Esophagus squamous epithelium (tissue), 5 donors: ENCODE measurements around the gene CCDC80. TPM values are rescaled to one million over a fixed set of nuclear protein-coding genes. Genes with fewer than 3 reads are reported as not detected.

Source experiments
- DNase-seq: peaks from one replicate; lab custom pipeline; 2025; lab: John Stamatoyannopoulos, UW
- H3K27ac ChIP-seq, 4 donors: fragments of 200-600 bp; sonication (generic); one replicate each; pipeline ENCODE4 v1.5.1; 2016 to 2019; ENCODE audit warnings: mild to moderate bottlenecking in 1 of 4
- H3K27me3 ChIP-seq, 4 donors: fragments of 200-600 bp; sonication (generic); 1 replicate in 3 of 4; 2 replicates in 1 of 4; pipeline versions ENCODE4 v1.5.1 to v1.6.0; 2017 to 2021; ENCODE audit warnings: antibody characterized with exemption in 1 of 4
- H3K36me3 ChIP-seq, 3 donors: fragments of 200-600 bp; sonication (generic); one replicate each; pipeline ENCODE4 v1.5.1; 2016 to 2019
- H3K4me1 ChIP-seq, 3 donors: fragments of 200-600 bp; sonication (generic); one replicate each; pipeline ENCODE4 v1.5.1; 2017 to 2019
- H3K4me3 ChIP-seq, 4 donors: fragments of 200-600 bp; sonication (generic); 1 replicate in 3 of 4; 2 replicates in 1 of 4; pipeline ENCODE4 v1.5.1; 2016 to 2019; ENCODE audit warnings: mild to moderate bottlenecking in 2 of 4, moderate library complexity in 1 of 4
- H3K9me3 ChIP-seq, 3 donors: fragments of 200-600 bp; sonication (generic); one replicate each; pipeline ENCODE4 v1.5.1; 2016 to 2019
- POLR2A ChIP-seq, 4 donors: fragments of 450-650 bp; IDR thresholded peaks; one replicate each; pipeline ENCODE4 v1.6.1; 2017; ENCODE audit warnings: antibody characterized with exemption in 4 of 4, mild to moderate bottlenecking in 4 of 4, moderate library complexity in 3 of 4
- WGBS, 2 donors: methylation state at CpG; one replicate each; pipeline ENCODE4 v1.1.5; 2018; 5-methylcytosine and 5-hydroxymethylcytosine counted together
- intact Hi-C: fragments of 100-400 bp; cut with DNase I; formaldehyde crosslinking; loops from one replicate; pipeline ENCODE4 v1.15.0; 2022
- total RNA-seq, 4 donors: library from RNA; depleted of rRNA; stranded (reverse); fragments of >200 nt; gene quantifications; one replicate each; pipeline ENCODE4 v1.1.0, GENCODE V29; 2016
- TF ChIP-seq, protein P1 (sequence below), 6 experiments: fragments of 450-650 bp in 4 of 6; fragments of 200-600 bp in 2 of 6; sonication (generic) in 2 of 6; IDR thresholded peaks; one replicate each; pipeline ENCODE4 v1.5.1; 2016 to 2019; ENCODE audit warnings: antibody characterized with exemption in 6 of 6, mild to moderate bottlenecking in 4 of 6, moderate library complexity in 4 of 6
- donor health status: DM: yes; HTN: yes; CAD: no.

CCDC80 gene
- total RNA-seq, 4 donors from 2014 or later = 2.0 to 69.6 (median 13.1) TPM

DNA sequence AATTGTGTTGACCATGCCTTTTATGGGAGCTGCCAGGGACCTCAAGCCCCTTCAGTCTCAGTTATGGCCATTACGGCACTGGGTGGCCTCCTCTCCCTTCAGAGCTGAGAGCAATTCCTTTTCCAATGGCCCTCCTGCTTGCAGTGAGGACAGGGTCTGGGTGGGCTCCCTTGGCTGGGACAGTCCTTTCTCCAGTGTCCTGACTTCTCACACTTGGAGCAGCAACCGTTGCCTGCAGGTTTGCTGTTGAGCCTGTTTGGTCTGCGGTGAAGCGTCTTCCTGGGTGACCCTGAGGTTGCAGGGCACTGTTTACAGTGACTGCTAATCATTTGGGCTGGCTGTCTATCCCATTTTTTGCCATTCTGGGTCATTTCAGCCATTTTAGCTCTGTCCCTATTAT is 3.5 kb upstream of the CCDC80 start:
- WGBS, 2 donors = 87% methylated on average over 3 of the region's 4 CpGs; no CpG with 5 or more reads in 1 of the 2 donors
- Histone ChIP-seq H3K27ac (no peak overlapping the region), H3K36me3 (no peaks in the 10 kb centered on the region), H3K4me1 (peaks cover 0 to 44% (median 17%) of the 10 kb centered on the region in 3 donors), H3K27me3 (no peaks in the 10 kb centered on the region), H3K9me3 (no peaks in the 10 kb centered on the region), H3K4me3 (no peak overlapping the region)
- DNase-seq = no peak
- TF ChIP-seq POLR2A (IDR thresholded peaks at IDR 0.05) = no peak
- TF ChIP-seq, protein P1, sequence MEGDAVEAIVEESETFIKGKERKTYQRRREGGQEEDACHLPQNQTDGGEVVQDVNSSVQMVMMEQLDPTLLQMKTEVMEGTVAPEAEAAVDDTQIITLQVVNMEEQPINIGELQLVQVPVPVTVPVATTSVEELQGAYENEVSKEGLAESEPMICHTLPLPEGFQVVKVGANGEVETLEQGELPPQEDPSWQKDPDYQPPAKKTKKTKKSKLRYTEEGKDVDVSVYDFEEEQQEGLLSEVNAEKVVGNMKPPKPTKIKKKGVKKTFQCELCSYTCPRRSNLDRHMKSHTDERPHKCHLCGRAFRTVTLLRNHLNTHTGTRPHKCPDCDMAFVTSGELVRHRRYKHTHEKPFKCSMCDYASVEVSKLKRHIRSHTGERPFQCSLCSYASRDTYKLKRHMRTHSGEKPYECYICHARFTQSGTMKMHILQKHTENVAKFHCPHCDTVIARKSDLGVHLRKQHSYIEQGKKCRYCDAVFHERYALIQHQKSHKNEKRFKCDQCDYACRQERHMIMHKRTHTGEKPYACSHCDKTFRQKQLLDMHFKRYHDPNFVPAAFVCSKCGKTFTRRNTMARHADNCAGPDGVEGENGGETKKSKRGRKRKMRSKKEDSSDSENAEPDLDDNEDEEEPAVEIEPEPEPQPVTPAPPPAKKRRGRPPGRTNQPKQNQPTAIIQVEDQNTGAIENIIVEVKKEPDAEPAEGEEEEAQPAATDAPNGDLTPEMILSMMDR (IDR thresholded peaks at IDR 0.05) = peak in 1 of 6 experiments; percentile 2
- intact Hi-C loops = loop anchor here (5.0 to 10.0 kb wide), 2 partner anchors 168 to 330 kb away; partner anchors contain the start of gene CD200R1

GRCh38 chr3:112643621-112644240 is 2.8 kb upstream of the CCDC80 start:
- no peak for DNase-seq
- TF ChIP-seq POLR2A (IDR thresholded peaks at IDR 0.05) = no peak
- TF ChIP-seq, protein P1 (IDR thresholded peaks at IDR 0.05) = no peak
- Histone ChIP-seq H3K9me3 (no peaks in the 10 kb centered on the region), H3K4me1 (peaks cover 0 to 46% (median 17%) of the 10 kb centered on the region in 3 donors), H3K27ac (no peak overlapping the region), H3K27me3 (no peaks in the 10 kb centered on the region), H3K36me3 (no peaks in the 10 kb centered on the region), H3K4me3 (no peak overlapping the region)
- 44 to 52% methylated on average over 3 of the region's 3 CpGs for WGBS, 2 donors
- intact Hi-C loops = loop anchor here (5.0 to 10.0 kb wide), 2 partner anchors 169 to 331 kb away; partner anchors contain the start of gene CD200R1

DNA sequence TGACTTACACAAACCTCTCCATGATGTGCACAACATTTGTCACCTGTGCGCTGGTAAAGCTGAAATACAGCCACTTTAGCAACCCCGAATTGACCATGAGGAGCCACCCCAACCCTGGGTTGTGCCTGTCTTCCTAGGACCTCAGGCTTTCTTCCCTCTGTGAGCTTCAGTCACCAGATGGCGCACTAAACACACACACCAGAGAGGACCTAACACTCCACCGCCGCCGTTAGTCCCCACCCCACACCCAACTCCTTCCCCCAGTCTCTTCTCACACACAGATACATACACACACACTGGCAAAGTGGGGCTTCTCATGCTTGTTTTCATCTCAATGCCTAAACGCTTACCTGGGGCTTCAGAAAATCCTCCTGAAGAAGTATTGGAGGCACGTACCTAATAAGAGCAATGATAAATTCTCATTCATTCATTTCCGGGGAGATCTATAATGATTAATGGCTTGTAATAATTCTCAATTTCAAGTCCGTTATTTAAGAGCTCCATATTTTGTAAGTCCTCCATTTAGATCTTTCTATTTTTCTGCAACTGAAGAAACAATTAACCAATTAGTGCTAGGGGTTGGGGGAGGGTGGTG is 2.1 kb upstream of the CCDC80 start:
- Histone ChIP-seq H3K4me3 (peak overlapping the region in 3 of 4 donors; percentile 15 to 44 (median 18)), H3K27me3 (no peaks in the 10 kb centered on the region), H3K36me3 (no peaks in the 10 kb centered on the region), H3K27ac (peak overlapping the region in 2 of 4 donors; percentile 36 to 85), H3K4me1 (peaks cover 0 to 52% (median 17%) of the 10 kb centered on the region in 3 donors), H3K9me3 (no peaks in the 10 kb centered on the region)
- TF ChIP-seq POLR2A (IDR thresholded peaks at IDR 0.05) = no peak
- TF ChIP-seq, protein P1 (IDR thresholded peaks at IDR 0.05) = peak; percentile 72 to 90 (median 81)
- intact Hi-C loops = loop anchor here (5.0 to 10.0 kb wide), 2 partner anchors 169 to 332 kb away; partner anchors contain the start of gene CD200R1
- DNase-seq = peak; percentile 30
- WGBS, 2 donors = 2 to 4% methylated on average over 10 of the region's 10 CpGs

DNA sequence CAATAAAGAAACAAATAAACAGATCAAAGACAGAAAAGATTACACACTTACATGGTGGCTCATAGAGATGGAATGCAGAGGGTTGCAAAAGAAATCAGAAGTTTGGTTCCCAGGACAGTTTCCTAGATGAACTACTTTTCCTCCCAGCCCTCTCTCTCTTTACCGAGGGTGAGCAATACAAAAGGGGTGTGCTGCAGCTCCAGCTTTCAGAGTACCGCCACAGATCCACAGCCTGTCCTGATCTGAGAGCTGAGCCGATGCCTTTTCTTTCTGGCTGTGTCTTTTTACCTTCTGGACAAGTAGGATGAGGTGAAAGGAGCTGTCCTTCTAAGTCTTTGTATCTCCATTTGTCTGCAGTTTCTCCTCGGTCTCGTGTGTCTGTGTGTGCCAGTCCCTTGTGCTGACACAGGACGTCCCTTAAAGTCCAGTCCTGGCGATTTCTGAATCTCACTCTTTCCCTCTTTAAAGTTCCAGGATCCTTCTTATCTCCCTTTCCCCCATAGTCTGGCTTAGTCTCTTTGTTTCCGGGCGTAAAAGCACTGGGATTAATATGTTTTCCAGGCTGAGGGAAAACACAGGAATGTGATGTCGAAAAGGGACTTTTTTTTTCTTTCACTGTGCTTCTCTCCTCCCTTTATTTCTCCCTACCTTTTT is 540 bp downstream of the CCDC80 start:
- Histone ChIP-seq H3K4me1 (peaks cover 0 to 64% (median 12%) of the 10 kb centered on the region in 3 donors), H3K36me3 (no peaks in the 10 kb centered on the region), H3K9me3 (no peaks in the 10 kb centered on the region), H3K4me3 (peak overlapping the region; percentile 18 to 56 (median 44)), H3K27ac (peak overlapping the region; percentile 57 to 85 (median 82)), H3K27me3 (no peaks in the 10 kb centered on the region)
- WGBS, 2 donors = 5 to 7% methylated on average over 10 of the region's 10 CpGs
- no peak for DNase-seq
- TF ChIP-seq, protein P1 (IDR thresholded peaks at IDR 0.05) = no peak
- peak in 1 of 4 donors; percentile 14 for TF ChIP-seq POLR2A (IDR thresholded peaks at IDR 0.05)
- intact Hi-C loops = loop anchor here (5.0 to 10.0 kb wide), 2 partner anchors 172 to 334 kb away; partner anchors contain the start of gene CD200R1
